GM18511 (cell line): ENCODE measurements around the gene TNFAIP1.
"Not testable (repeated sequence)": the region's sequence is repeated elsewhere in the genome, so short reads cannot be mapped to it uniquely, and the experiment has no call there.

ENCODE experiments used
- ATAC-seq: cut with Tn5 transposase; IDR thresholded peaks from one replicate; pipeline ENCODE4 v1.9.1; 2021; ENCODE audit warnings: mild to moderate bottlenecking, moderate library complexity; ENCODE audit not compliant: unreplicated experiment

TNFAIP1 gene

GRCh38 chr17:28324781-28325180 lies 10.8 kb upstream of the TNFAIP1 start:
- no peak for ATAC-seq

GRCh38 chr17:28325211-28325610 lies 10.3 kb upstream of the TNFAIP1 start:
- ATAC-seq: no peak

- no peak for ATAC-seq
Measured at GRCh38 chr17:28326114-28326513, 9.4 kb upstream of the TNFAIP1 start.

GRCh38 chr17:28327031-28327607 lies 8.4 kb upstream of the TNFAIP1 start:
- no peak for ATAC-seq

GRCh38 chr17:28327709-28328108 lies 7.9 kb upstream of the TNFAIP1 start:
- no peak for ATAC-seq

- no peak for ATAC-seq
Measured at GRCh38 chr17:28328325-28328724, 7.2 kb upstream of the TNFAIP1 start.

GRCh38 chr17:28330671-28331070 lies 4.9 kb upstream of the TNFAIP1 start:
- ATAC-seq: no peak

- no peak for ATAC-seq
Measured at GRCh38 chr17:28331891-28332420, 3.6 kb upstream of the TNFAIP1 start.

- no peak for ATAC-seq
Measured at GRCh38 chr17:28333083-28333746, 2.3 kb upstream of the TNFAIP1 start.

- ATAC-seq: no peak
Measured at GRCh38 chr17:28334171-28334570, 1.4 kb upstream of the TNFAIP1 start.

GRCh38 chr17:28334666-28335200 lies 828 bp upstream of the TNFAIP1 start:
- ATAC-seq: no peak

GRCh38 chr17:28335959-28336871 lies 654 bp downstream of the TNFAIP1 start:
- ATAC-seq: no peak

GRCh38 chr17:28338056-28338768 lies 2.7 kb downstream of the TNFAIP1 start:
- no peak for ATAC-seq

GRCh38 chr17:28338769-28339212 lies 3.2 kb downstream of the TNFAIP1 start:
- not testable (repeated sequence) for ATAC-seq

GRCh38 chr17:28339431-28339830 lies 3.9 kb downstream of the TNFAIP1 start:
- ATAC-seq: no peak

GRCh38 chr17:28340374-28340773 lies 4.8 kb downstream of the TNFAIP1 start:
- no peak for ATAC-seq

GRCh38 chr17:28341516-28341915 lies 6.0 kb downstream of the TNFAIP1 start:
- ATAC-seq: no peak

GRCh38 chr17:28342313-28342712 lies 6.8 kb downstream of the TNFAIP1 start:
- no peak for ATAC-seq

- ATAC-seq: no peak
Measured at GRCh38 chr17:28343491-28343932, 8.0 kb downstream of the TNFAIP1 start.

GRCh38 chr17:28344011-28344410 lies 8.4 kb downstream of the TNFAIP1 start:
- ATAC-seq: no peak
